Motor neuron (in vitro differentiated cells): ENCODE data around the gene TBXAS1. TPM values are rescaled to one million over a fixed set of nuclear protein-coding genes. Genes with fewer than 3 reads are reported as not detected.
A peak's percentile ranks its signal among the peaks of the same experiment; 100 is the strongest.

Experiments used
- ATAC-seq, 8 experiments: fragments of 200-7000 bp; cut with Tn5 transposase; replicated peaks in 6 of 8; 2 replicates each; pipeline ENCODE4 v1.8.0; 2021; ENCODE audit warnings: mild to moderate bottlenecking in 8 of 8, moderate library complexity in 8 of 8
- H3K27ac ChIP-seq, 2 donors: fragments of 250-450 bp; sonication (Bioruptor Pico); 2 replicates each; pipeline ENCODE4 v1.9.0; 2021; ENCODE audit warnings: antibody characterized with exemption in 2 of 2, mild to moderate bottlenecking in 2 of 2, moderate library complexity in 1 of 2
- H3K4me1 ChIP-seq, 2 donors: fragments of 250-450 bp; sonication (Bioruptor Pico); replicated peaks in 1 of 2; 2 replicates each; pipeline ENCODE4 v1.6.1; 2021; ENCODE audit warnings: antibody characterized with exemption in 2 of 2, mild to moderate bottlenecking in 2 of 2, moderate library complexity in 1 of 2
- H3K4me3 ChIP-seq, 5 donors: fragments of 250-450 bp; sonication (Bioruptor Pico); 2 replicates each; pipeline ENCODE4 v1.9.0; 2021; ENCODE audit warnings: antibody characterized with exemption in 5 of 5, mild to moderate bottlenecking in 5 of 5, moderate library complexity in 4 of 5
- WGBS, 10 experiments: fragments of 450-650 bp; shearing (Covaris generic); methylation state at CpG; one replicate each; pipeline ENCODE4 v1.0.0; 2022; 5-methylcytosine and 5-hydroxymethylcytosine counted together
- in situ Hi-C, 9 experiments: fragments of 400-800 bp; cut with MboI; loops; one replicate each; pipeline ENCODE4 v1.15.0; 2021; ENCODE audit warnings: low sequenced_read_pairs in 9 of 9, low pct_unique_long_range_greater_than_20kb in 2 of 9; ENCODE audit not compliant: unreplicated experiment in 9 of 9
- total RNA-seq, 8 experiments: library from RNA; unstranded; fragments of 300-600 nt; gene quantifications; 2 replicates each; pipeline versions ENCODE4 v1.2.3 to v1.2.4, GENCODE V29; 2022

The TBXAS1 gene
- total RNA-seq: 1 to 10 TPM in 2 of 8 experiments, under 1 TPM in 6; 0.31 to 2.5 (median 0.46) TPM

DNA sequence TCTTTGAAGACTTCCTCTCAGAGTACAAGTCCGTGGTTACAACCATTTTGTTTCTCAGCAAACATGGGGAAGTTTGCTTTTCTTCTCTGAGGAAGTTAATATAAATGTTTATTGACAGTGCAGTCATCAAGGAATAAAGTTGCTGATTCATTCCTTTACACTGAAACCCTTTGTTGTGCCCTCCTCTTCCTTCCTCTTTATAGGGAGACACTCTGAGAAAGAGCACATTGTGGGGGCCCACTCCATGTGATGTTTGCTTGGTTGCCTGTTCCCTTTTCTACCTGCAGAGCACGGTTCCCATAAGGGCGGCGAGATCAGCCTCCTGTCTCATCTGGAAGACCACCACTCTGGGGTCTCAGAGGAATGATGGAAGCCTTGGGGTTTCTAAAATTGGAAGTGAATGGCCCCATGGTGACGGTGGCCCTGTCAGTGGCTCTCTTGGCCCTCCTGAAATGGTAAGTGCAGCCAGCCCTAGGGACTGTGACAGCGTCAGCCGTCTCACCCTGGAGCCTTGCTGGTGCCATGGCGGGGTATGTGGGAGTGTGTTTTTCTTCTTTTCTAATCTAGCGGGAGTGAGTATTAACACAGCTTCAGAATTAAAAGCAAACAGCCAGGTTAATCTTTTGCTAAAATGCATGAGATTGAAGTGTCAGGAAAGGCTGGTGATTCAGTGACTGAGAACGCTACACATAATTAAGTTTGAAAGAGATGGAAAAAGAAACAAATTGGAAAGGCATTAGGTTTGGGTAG lies at the start of gene TBXAS1:
Gene TBXAS1 (plus strand): TSS at position 240 of the 750 bp plus-strand sequence. CDS start 127 bp downstream, at position 367.
- ATAC-seq: peak in 3 of 8 experiments; percentile 14 to 62 (median 38)
- Histone ChIP-seq H3K27ac (peak within 1 kb of the TSS in 1 of 2 donors; percentile 30), H3K4me3 (no peak within 1 kb of the TSS), H3K4me1 (peaks cover 2 to 6% of the 10 kb centered on the region in 2 donors)
- in situ Hi-C loops: no loop called here
- WGBS, 10 experiments: 50 to 95% (median 73%) methylated on average over 1 to 7 of the region's 10 CpGs; no CpG with 5 or more reads in 2 of the 10 experiments

GRCh38 chr7:139782932-139783331 lies 46.1 kb upstream of the TBXAS1 start:
- H3K4me3 ChIP-seq: no peak overlapping the region
- ATAC-seq: no peak
- H3K4me1 ChIP-seq: peaks cover 16 to 19% of the 10 kb centered on the region in 2 donors
- no peak overlapping the region for H3K27ac ChIP-seq
- in situ Hi-C loops: no loop called here
- 0 to 93% (median 56%) methylated on average over 1 to 3 of the region's 3 CpGs for WGBS, 10 experiments

- in situ Hi-C loops: no loop called here
- WGBS, 10 experiments: 0 to 50% (median 14%) methylated on average over 2 to 3 of the region's 3 CpGs
- Histone ChIP-seq H3K27ac (no peak overlapping the region), H3K4me1 (peaks cover 14 to 18% of the 10 kb centered on the region in 2 donors), H3K4me3 (no peak overlapping the region)
- ATAC-seq: peak in 5 of 8 experiments; percentile 7 to 59 (median 29)
Observed at GRCh38 chr7:139783647-139784385, 45.2 kb upstream of the TBXAS1 start.

DNA sequence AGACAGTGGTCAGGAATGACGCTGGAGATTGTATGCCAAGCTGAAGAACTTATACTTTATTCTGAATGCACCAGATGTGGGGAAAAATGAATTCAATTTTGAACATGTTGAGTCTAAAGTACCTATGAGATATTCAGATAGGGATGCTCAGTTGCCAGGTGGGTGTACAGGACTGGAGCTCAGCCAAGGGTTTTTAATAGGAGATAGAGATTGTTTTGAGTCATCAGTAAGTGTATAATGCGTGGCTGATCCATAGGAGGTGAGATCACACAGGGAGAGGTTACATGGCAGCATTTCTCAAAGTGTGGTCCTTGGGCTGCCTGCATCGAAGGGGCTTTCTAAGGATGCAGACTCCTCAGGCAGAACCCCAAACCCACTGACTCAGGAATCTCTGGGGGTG lies 44.4 kb upstream of the TBXAS1 start:
- 29 to 100% (median 80%) methylated on average over 1 to 3 of the region's 3 CpGs; no CpG with 5 or more reads in 1 of the 10 experiments for WGBS, 10 experiments
- no peak overlapping the region for H3K4me3 ChIP-seq
- peaks cover 14 to 16% of the 10 kb centered on the region in 2 donors for H3K4me1 ChIP-seq
- H3K27ac ChIP-seq: no peak overlapping the region
- in situ Hi-C loops: no loop called here
- peak in 4 of 8 experiments; percentile 32 to 80 (median 50) for ATAC-seq

DNA sequence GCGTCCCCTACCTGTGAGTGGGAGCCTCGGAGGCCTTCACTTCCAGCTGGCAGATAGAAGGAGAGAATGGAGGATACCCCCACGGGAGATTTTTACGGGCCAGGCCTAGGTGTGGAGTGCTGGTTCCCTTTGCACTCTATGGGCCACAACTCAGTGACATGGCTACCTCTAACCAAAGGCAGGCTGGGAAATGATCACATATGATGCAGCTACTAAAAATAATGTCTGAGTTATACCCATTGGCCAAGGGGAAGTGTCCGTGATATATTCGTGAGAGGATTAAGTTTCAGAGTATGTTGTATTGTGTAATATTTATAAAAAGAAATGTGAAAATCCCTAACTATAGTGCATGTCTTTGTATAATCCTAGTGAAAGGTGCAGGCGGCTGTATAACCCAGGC lies 37.7 kb upstream of the TBXAS1 start:
- in situ Hi-C loops: no loop called here

GRCh38 chr7:139797607-139798006 lies 31.5 kb upstream of the TBXAS1 start:
- in situ Hi-C loops: no loop called here
- no peaks in the 10 kb centered on the region for H3K4me1 ChIP-seq
- H3K4me3 ChIP-seq: no peak overlapping the region
- peak in 1 of 8 experiments; percentile 13 for ATAC-seq
- no peak overlapping the region for H3K27ac ChIP-seq
- 17 to 90% (median 33%) methylated on average over 1 to 2 of the region's 2 CpGs; no CpG with 5 or more reads in 5 of the 10 experiments for WGBS, 10 experiments

More for the DNA sequence above, 37.7 kb upstream of the TBXAS1 start:
- ATAC-seq: no peak
- 20 to 100% (median 89%) methylated on average over 1 to 7 of the region's 7 CpGs for WGBS, 10 experiments
- H3K27ac ChIP-seq: no peak overlapping the region
- H3K4me3 ChIP-seq: no peak overlapping the region
- no peaks in the 10 kb centered on the region for H3K4me1 ChIP-seq

GRCh38 chr7:139798221-139798620 lies 30.8 kb upstream of the TBXAS1 start:
- H3K27ac ChIP-seq: no peak overlapping the region
- ATAC-seq: no peak
- H3K4me3 ChIP-seq: no peak overlapping the region
- 7 to 83% (median 61%) methylated on average over 1 to 10 of the region's 10 CpGs for WGBS, 10 experiments
- in situ Hi-C loops: no loop called here
- no peaks in the 10 kb centered on the region for H3K4me1 ChIP-seq

- in situ Hi-C loops: no loop called here
- 45 to 100% (median 83%) methylated on average over 1 to 4 of the region's 4 CpGs for WGBS, 10 experiments
- H3K4me1 ChIP-seq: no peaks in the 10 kb centered on the region
- no peak overlapping the region for H3K27ac ChIP-seq
- no peak overlapping the region for H3K4me3 ChIP-seq
- no peak for ATAC-seq
Observed at GRCh38 chr7:139798892-139799291, 30.2 kb upstream of the TBXAS1 start.

- H3K4me1 ChIP-seq: no peaks in the 10 kb centered on the region
- no peak for ATAC-seq
- WGBS, 10 experiments: 0 to 94% (median 75%) methylated on average over 1 to 2 of the region's 2 CpGs; no CpG with 5 or more reads in 4 of the 10 experiments
- H3K27ac ChIP-seq: no peak overlapping the region
- in situ Hi-C loops: no loop called here
- no peak overlapping the region for H3K4me3 ChIP-seq
Observed at GRCh38 chr7:139799586-139799985, 29.5 kb upstream of the TBXAS1 start.

- in situ Hi-C loops: no loop called here
Observed at GRCh38 chr7:139804571-139804970, 24.5 kb upstream of the TBXAS1 start.

GRCh38 chr7:139807009-139807408 lies 22.1 kb upstream of the TBXAS1 start:
- WGBS, 10 experiments: 0 to 100% (median 91%) methylated on average over 1 to 3 of the region's 3 CpGs; no CpG with 5 or more reads in 5 of the 10 experiments
- Histone ChIP-seq H3K27ac (no peak overlapping the region), H3K4me3 (no peak overlapping the region), H3K4me1 (no peaks in the 10 kb centered on the region)
- in situ Hi-C loops: no loop called here
- ATAC-seq: no peak

More at GRCh38 chr7:139804571-139804970, 24.5 kb upstream of the TBXAS1 start:
- H3K4me3 ChIP-seq: no peak overlapping the region
- 20 to 100% (median 94%) methylated on average over 1 of the region's 1 CpG; no CpG with 5 or more reads in 4 of the 10 experiments for WGBS, 10 experiments
- no peak for ATAC-seq
- no peak overlapping the region for H3K27ac ChIP-seq
- no peaks in the 10 kb centered on the region for H3K4me1 ChIP-seq

DNA sequence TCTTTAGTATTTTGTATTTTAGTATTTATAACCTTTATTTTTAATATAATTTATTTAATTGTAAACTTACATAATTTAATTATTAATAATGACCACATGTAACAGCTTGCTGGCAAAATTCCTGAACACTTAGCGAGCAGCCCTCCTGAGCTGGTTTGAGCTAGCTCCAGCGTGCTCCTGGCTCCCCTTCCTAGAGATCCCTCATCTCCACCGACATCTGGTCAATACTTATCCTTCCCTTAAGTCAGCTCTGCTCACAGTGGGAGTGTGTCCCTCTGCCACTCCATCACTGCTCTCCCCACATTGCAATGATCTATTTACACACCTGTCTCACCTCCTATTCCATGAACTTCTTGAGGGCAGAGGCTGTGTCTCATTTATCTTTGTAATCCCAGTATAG lies 20.6 kb upstream of the TBXAS1 start:
- Histone ChIP-seq H3K4me3 (no peak overlapping the region), H3K4me1 (no peaks in the 10 kb centered on the region), H3K27ac (no peak overlapping the region)
- in situ Hi-C loops: no loop called here
- peak in 5 of 8 experiments; percentile 56 to 86 (median 68) for ATAC-seq
- 13 to 75% (median 57%) methylated on average over 1 to 3 of the region's 3 CpGs; no CpG with 5 or more reads in 1 of the 10 experiments for WGBS, 10 experiments

DNA sequence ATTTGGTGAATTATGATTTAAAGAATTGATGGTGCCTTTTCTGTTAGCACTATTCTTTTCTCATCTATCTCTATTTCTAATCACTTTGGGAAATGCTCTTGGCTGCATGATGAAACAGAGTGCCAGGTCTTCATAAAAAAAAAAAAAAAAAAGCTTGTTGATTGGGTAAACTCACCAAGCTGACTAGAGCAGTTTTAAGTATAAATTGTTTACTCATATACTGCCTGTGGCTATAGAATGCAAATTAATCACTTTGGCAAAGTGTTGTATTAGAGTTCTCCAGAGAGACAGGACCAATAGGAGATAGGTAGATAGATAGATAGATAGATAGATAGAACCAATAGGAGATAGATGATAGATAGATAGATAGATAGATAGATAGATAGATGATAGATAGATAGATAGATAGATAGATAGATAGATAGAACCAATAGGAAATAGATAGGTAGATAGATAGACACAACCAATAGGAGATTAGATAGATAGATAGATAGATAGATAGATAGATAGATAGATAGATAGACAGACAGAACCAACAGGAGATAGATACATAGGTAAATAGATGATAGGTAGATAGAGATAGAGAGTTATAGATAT lies 20.1 kb upstream of the TBXAS1 start:
- Histone ChIP-seq H3K4me3 (no peak overlapping the region), H3K27ac (no peak overlapping the region), H3K4me1 (no peaks in the 10 kb centered on the region)
- ATAC-seq: no peak
- in situ Hi-C loops: no loop called here
